Mammary epithelial cell (primary cell): Measurements from ENCODE around the gene VAT1L.

Experiments used
- EZH2 ChIP-seq: IDR thresholded peaks from 2 replicates; pipeline ENCODE4 v1.6.1; 2012; ENCODE audit warnings: low read length, inconsistent platforms, borderline replicate concordance
- TF ChIP-seq, protein P1 (sequence below), 2 donors: IDR thresholded peaks in 1 of 2; conservative IDR thresholded peaks in 1 of 2; 2 replicates each; pipeline ENCODE4 v1.5.1; 2011 to 2012; ENCODE audit warnings: inconsistent platforms in 2 of 2, low read length in 2 of 2, mild to moderate bottlenecking in 2 of 2, control low read depth in 1 of 2, low read depth in 1 of 2; ENCODE audit not compliant: insufficient read depth in 1 of 2; ENCODE audit errors: extremely low read depth in 1 of 2

DNA sequence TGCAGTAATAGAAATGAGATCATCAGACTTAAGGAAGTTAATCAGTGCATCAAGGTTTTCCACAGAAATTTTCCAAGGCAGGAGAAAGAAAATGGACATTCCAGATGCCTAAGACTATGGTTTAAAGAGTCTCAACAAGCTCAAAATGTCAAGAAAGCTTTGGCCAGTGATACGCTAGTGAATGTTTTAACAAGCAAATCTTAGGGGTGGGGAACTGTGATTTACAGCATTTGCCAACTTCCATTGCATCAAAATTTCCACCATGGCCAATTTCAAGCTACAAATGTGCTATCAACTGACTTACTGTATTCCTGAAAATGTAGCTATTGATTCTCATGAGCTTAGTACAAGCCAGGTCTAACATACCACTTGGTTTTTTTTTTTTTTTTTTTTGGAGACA lies 151.6 kb downstream of the VAT1L start:
- TF ChIP-seq, protein P1, sequence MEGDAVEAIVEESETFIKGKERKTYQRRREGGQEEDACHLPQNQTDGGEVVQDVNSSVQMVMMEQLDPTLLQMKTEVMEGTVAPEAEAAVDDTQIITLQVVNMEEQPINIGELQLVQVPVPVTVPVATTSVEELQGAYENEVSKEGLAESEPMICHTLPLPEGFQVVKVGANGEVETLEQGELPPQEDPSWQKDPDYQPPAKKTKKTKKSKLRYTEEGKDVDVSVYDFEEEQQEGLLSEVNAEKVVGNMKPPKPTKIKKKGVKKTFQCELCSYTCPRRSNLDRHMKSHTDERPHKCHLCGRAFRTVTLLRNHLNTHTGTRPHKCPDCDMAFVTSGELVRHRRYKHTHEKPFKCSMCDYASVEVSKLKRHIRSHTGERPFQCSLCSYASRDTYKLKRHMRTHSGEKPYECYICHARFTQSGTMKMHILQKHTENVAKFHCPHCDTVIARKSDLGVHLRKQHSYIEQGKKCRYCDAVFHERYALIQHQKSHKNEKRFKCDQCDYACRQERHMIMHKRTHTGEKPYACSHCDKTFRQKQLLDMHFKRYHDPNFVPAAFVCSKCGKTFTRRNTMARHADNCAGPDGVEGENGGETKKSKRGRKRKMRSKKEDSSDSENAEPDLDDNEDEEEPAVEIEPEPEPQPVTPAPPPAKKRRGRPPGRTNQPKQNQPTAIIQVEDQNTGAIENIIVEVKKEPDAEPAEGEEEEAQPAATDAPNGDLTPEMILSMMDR (conservative IDR thresholded peaks at IDR 0.05 in 1 of 2, IDR thresholded peaks at IDR 0.05 in 1 of 2; ENCODE audit: extremely low read depth in 1 of 2, insufficient read depth in 1 of 2, low read depth in 1 of 2, low read length in 2 of 2) = no peak
- TF ChIP-seq EZH2 = no peak
